Endothelial cell of umbilical vein (primary cell): Measurements from ENCODE around the gene CACNA1C.

Experiments used
- CTCF ChIP-seq, 2 donors: IDR thresholded peaks; 1 replicate in 1 of 2; 2 replicates in 1 of 2; pipeline ENCODE4 v1.5.1; 2011; ENCODE audit warnings: low read length in 2 of 2, mild to moderate bottlenecking in 2 of 2, moderate library complexity in 2 of 2, control low read depth in 1 of 2, inconsistent platforms in 1 of 2, low read depth in 1 of 2; ENCODE audit not compliant: insufficient read depth in 1 of 2; ENCODE audit errors: extremely low read depth in 1 of 2
- EZH2 ChIP-seq: IDR thresholded peaks from 2 replicates; pipeline ENCODE4 v1.6.1; 2012; ENCODE audit warnings: borderline replicate concordance, low read depth, mild to moderate bottlenecking, moderate library complexity, low read length, inconsistent platforms; ENCODE audit not compliant: severe bottlenecking
- GATA2 ChIP-seq: IDR thresholded peaks from 2 replicates; pipeline ENCODE4 v1.7.0; 2011; ENCODE audit warnings: low read depth, mild to moderate bottlenecking, moderate library complexity, mixed read lengths, low read length; ENCODE audit not compliant: insufficient read length, insufficient read depth
- POLR2A ChIP-seq: IDR thresholded peaks from 2 replicates; pipeline ENCODE4 v1.6.1; 2012; ENCODE audit warnings: low read depth, mild to moderate bottlenecking, control low read depth, low read length
- POLR2AphosphoS5 ChIP-seq: IDR thresholded peaks from 2 replicates; pipeline ENCODE4 v1.6.1; 2012; ENCODE audit warnings: low read depth, mild to moderate bottlenecking, control low read depth, low read length, moderate library complexity; ENCODE audit not compliant: insufficient read depth

DNA sequence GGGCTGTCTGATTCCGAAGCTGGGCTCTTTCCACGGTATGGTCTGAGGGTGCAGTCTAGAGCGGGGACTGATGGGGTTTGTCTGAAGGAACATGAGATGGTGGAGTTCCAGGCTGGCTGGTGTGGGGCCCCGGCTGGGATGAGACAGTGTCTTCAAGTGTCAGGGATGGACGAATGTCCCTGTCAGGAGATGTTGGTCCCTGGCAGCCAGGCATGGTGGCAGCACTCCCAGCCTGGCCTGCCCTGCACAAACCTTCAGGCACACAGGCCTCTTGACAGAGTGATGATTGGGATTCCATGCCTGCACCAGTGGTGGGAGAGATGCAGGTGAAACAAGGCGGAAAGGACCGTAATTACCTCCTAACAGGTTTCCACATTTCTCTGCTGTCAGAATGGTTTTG lies 221.9 kb downstream of the CACNA1C start:
- TF ChIP-seq GATA2 (no peak), CTCF (IDR thresholded peaks at IDR 0.05; ENCODE audit: extremely low read depth in 1 of 2, insufficient read depth in 1 of 2, low read depth in 1 of 2, low read length in 2 of 2) (no peak), EZH2 (no peak), POLR2AphosphoS5 (no peak), POLR2A (no peak)
